GM23338 (cell line): ENCODE results near the gene TRMT44. TPM values are rescaled to one million over a fixed set of nuclear protein-coding genes. Genes with fewer than 3 reads are reported as not detected.

Experiments used
- ATAC-seq: fragments of 200-7000 bp; cut with Tn5 transposase; 3 replicates; pipeline ENCODE4 v1.9.1; 2020
- DNase-seq: peaks from one replicate; pipeline ENCODE4 v3.0.0-alpha.2; 2015; ENCODE audit warnings: low spot score
- H2AFZ ChIP-seq: fragments of 200-600 bp; sonication (generic); 2 replicates; pipeline ENCODE4 v1.8.0; 2016; ENCODE audit warnings: antibody characterized with exemption, mild to moderate bottlenecking, moderate library complexity
- H3F3A ChIP-seq: fragments of 200-600 bp; sonication (generic); replicated peaks from 2 replicates; pipeline ENCODE4 v1.8.0; 2017; ENCODE audit warnings: antibody characterized with exemption, mixed run types, low read depth
- H3K27ac ChIP-seq: fragments of 200-600 bp; sonication (generic); 2 replicates; pipeline ENCODE4 v1.6.1; 2016; ENCODE audit warnings: low read depth
- H3K27me3 ChIP-seq: fragments of 200-600 bp; sonication (generic); 2 replicates; pipeline ENCODE4 v1.8.0; 2016; ENCODE audit warnings: mild to moderate bottlenecking, mixed run types, moderate library complexity; ENCODE audit not compliant: insufficient read depth
- H3K36me3 ChIP-seq: fragments of 200-600 bp; sonication (generic); 2 replicates; pipeline ENCODE4 v1.8.0; 2016; ENCODE audit warnings: mild to moderate bottlenecking; ENCODE audit not compliant: insufficient read depth
- H3K4me1 ChIP-seq: fragments of 200-600 bp; sonication (generic); 2 replicates; pipeline ENCODE4 v1.8.0; 2016; ENCODE audit warnings: mild to moderate bottlenecking, moderate library complexity; ENCODE audit not compliant: insufficient read depth
- H3K4me2 ChIP-seq: fragments of 200-600 bp; sonication (generic); 2 replicates; pipeline ENCODE4 v1.7.1; 2017; ENCODE audit warnings: mixed run types
- H3K4me3 ChIP-seq: fragments of 200-600 bp; sonication (generic); 2 replicates; pipeline ENCODE4 v1.6.1; 2016; ENCODE audit warnings: mixed run types
- H3K79me2 ChIP-seq: fragments of 200-600 bp; sonication (generic); replicated peaks from 2 replicates; pipeline ENCODE4 v1.8.0; 2017; ENCODE audit warnings: mild to moderate bottlenecking; ENCODE audit not compliant: insufficient read depth
- H3K9me2 ChIP-seq: fragments of 200-600 bp; sonication (generic); 2 replicates; pipeline ENCODE4 v1.8.0; 2017; ENCODE audit not compliant: insufficient read depth
- H4K20me1 ChIP-seq: fragments of 200-600 bp; sonication (generic); replicated peaks from 2 replicates; pipeline ENCODE4 v1.8.0; 2017; ENCODE audit warnings: mild to moderate bottlenecking; ENCODE audit not compliant: insufficient read depth
- H3K27ac Mint-ChIP-seq: 2 replicates; pipeline ENCODE4 v1.8.0; 2020; ENCODE audit warnings: inconsistent platforms, mild to moderate bottlenecking, moderate library complexity, mixed read lengths
- H3K27me3 Mint-ChIP-seq: 3 replicates; pipeline ENCODE4 v1.8.0; 2022; ENCODE audit warnings: low read depth, mild to moderate bottlenecking, moderate library complexity, mixed read lengths, inconsistent platforms; ENCODE audit not compliant: insufficient read depth, poor library complexity
- H3K36me3 Mint-ChIP-seq: 3 replicates; pipeline ENCODE4 v1.8.0; 2021; ENCODE audit warnings: low read depth, mild to moderate bottlenecking, inconsistent platforms, moderate library complexity, mixed read lengths
- H3K4me1 Mint-ChIP-seq: 3 replicates; pipeline ENCODE4 v1.8.0; 2020; ENCODE audit warnings: mild to moderate bottlenecking, inconsistent platforms, mixed read lengths
- H3K4me3 Mint-ChIP-seq: 3 replicates; pipeline ENCODE4 v1.8.0; 2021; ENCODE audit warnings: moderate library complexity, mild to moderate bottlenecking, inconsistent platforms, mixed read lengths
- H3K9me3 Mint-ChIP-seq: 3 replicates; pipeline ENCODE4 v1.8.0; 2020; ENCODE audit warnings: moderate library complexity, mild to moderate bottlenecking, inconsistent platforms, mixed read lengths
- EZH2 ChIP-seq: fragments of 200-600 bp; sonication (generic); IDR thresholded peaks from one replicate; pipeline ENCODE4 v1.8.0; 2017; ENCODE audit warnings: antibody characterized with exemption, mild to moderate bottlenecking, low read depth; ENCODE audit not compliant: unreplicated experiment
- POLR2AphosphoS5 ChIP-seq: IDR thresholded peaks from 2 replicates; pipeline ENCODE4 v1.6.1; 2016; ENCODE audit warnings: antibody characterized with exemption, low read depth
- STAT1 ChIP-seq: IDR thresholded peaks from one replicate; pipeline ENCODE4 v1.6.1; 2016; ENCODE audit warnings: antibody characterized with exemption; ENCODE audit not compliant: unreplicated experiment
- ZNF114 ChIP-seq: fragments of 250-450 bp; sonication (Bioruptor Pico); IDR thresholded peaks from 2 replicates; pipeline ENCODE4 v1.5.0; 2020; ENCODE audit warnings: mild to moderate bottlenecking, moderate library complexity
- polyA plus RNA-seq: library from polyadenylated mRNA; unstranded; fragments of >200 nt; fragmentation: Nextera tagmentation; extraction: Ambion mirVana; gene quantifications from 2 replicates; pipeline ENCODE4 v1.2.1, GENCODE V29; 2016
- total RNA-seq: library from RNA; depleted of rRNA; stranded (reverse); fragments of >200 nt; shearing (Covaris generic); gene quantifications from 2 replicates; pipeline ENCODE4 v1.2.3, GENCODE V29; 2014
- TF ChIP-seq, protein P1 (sequence below): IDR thresholded peaks from one replicate; pipeline ENCODE4 v1.6.1; 2018; ENCODE audit warnings: antibody characterized with exemption; ENCODE audit not compliant: unreplicated experiment
- TF ChIP-seq, protein P2 (sequence below): IDR thresholded peaks from 2 replicates; pipeline ENCODE4 v1.6.1; 2016; ENCODE audit warnings: antibody characterized with exemption
- TF ChIP-seq, protein P3 (sequence below): fragments of 250-450 bp; sonication (Bioruptor Pico); IDR thresholded peaks from 2 replicates; pipeline ENCODE4 v1.5.0; 2020; ENCODE audit warnings: mild to moderate bottlenecking, moderate library complexity

The TRMT44 gene
- total and polyA plus RNA-seq, 2 experiments from 2014 or later, result 10.3 to 49.8 TPM

DNA sequence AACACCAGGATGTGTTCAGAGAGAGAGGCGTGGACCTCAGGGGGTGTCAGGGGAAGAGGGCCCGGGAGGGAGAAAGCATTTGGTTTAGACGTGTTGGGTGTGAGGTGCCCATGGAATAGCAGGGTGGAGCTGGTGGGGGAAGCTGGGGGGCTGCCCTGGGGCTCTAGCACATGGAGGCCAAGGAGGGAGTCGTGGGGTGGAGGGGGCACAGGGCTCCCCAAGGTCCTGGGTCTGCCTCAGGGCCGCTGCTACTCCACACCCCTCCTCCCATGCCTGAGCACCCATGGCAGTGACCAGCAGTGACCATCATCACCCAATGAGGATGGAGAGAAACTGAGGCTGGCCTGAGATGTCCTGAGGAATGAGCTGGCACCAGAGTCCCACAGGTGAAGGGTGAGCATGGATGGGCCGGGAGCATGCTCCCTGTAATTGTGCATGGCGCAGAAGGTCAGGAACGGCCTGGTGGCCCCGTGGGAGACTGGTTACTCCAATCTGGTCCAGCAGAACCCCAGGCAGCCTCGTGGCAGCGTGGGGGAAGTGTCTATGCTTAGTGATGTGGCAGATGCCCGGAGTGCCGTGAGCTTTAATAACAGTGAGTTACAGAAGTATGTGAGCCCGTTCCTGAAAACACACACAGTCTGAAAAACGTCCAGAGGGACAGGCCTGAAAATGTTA, 70.2 kb downstream of the TRMT44 start (continued):
- TF ChIP-seq, protein P1, sequence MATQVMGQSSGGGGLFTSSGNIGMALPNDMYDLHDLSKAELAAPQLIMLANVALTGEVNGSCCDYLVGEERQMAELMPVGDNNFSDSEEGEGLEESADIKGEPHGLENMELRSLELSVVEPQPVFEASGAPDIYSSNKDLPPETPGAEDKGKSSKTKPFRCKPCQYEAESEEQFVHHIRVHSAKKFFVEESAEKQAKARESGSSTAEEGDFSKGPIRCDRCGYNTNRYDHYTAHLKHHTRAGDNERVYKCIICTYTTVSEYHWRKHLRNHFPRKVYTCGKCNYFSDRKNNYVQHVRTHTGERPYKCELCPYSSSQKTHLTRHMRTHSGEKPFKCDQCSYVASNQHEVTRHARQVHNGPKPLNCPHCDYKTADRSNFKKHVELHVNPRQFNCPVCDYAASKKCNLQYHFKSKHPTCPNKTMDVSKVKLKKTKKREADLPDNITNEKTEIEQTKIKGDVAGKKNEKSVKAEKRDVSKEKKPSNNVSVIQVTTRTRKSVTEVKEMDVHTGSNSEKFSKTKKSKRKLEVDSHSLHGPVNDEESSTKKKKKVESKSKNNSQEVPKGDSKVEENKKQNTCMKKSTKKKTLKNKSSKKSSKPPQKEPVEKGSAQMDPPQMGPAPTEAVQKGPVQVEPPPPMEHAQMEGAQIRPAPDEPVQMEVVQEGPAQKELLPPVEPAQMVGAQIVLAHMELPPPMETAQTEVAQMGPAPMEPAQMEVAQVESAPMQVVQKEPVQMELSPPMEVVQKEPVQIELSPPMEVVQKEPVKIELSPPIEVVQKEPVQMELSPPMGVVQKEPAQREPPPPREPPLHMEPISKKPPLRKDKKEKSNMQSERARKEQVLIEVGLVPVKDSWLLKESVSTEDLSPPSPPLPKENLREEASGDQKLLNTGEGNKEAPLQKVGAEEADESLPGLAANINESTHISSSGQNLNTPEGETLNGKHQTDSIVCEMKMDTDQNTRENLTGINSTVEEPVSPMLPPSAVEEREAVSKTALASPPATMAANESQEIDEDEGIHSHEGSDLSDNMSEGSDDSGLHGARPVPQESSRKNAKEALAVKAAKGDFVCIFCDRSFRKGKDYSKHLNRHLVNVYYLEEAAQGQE, result no peak
- TF ChIP-seq ZNF114, result no peak

DNA sequence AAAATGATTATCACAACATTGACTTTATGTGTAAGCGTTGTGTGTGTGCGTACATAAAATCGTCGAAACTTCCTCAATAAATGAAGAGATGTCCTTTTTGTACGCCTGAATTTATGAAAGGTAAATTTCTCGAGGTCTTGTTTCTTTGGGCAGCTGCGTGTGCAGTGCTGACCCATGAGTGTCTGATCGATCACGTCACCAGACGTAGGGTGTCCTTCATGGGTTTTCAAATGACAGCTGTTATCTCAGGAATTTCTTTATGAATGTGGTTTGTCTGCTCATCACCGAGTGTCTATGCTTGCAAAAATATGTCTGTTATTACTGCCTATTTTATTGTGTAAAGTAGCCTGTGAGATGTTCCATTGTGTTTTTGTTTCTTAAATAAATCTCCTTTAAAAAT, 71.9 kb downstream of the TRMT44 start:
- no peak overlapping the region for H3K27ac Mint-ChIP-seq
- no peaks in the 10 kb centered on the region for H4K20me1 ChIP-seq
- H3K79me2 ChIP-seq, result no peaks in the 10 kb centered on the region
- peaks cover 9% of the 10 kb centered on the region for H3K27me3 Mint-ChIP-seq
- TF ChIP-seq, protein P2, sequence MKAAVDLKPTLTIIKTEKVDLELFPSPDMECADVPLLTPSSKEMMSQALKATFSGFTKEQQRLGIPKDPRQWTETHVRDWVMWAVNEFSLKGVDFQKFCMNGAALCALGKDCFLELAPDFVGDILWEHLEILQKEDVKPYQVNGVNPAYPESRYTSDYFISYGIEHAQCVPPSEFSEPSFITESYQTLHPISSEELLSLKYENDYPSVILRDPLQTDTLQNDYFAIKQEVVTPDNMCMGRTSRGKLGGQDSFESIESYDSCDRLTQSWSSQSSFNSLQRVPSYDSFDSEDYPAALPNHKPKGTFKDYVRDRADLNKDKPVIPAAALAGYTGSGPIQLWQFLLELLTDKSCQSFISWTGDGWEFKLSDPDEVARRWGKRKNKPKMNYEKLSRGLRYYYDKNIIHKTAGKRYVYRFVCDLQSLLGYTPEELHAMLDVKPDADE, result no peak
- TF ChIP-seq POLR2AphosphoS5 (no peak), STAT1 (no peak), EZH2 (no peak)
- TF ChIP-seq, protein P3, sequence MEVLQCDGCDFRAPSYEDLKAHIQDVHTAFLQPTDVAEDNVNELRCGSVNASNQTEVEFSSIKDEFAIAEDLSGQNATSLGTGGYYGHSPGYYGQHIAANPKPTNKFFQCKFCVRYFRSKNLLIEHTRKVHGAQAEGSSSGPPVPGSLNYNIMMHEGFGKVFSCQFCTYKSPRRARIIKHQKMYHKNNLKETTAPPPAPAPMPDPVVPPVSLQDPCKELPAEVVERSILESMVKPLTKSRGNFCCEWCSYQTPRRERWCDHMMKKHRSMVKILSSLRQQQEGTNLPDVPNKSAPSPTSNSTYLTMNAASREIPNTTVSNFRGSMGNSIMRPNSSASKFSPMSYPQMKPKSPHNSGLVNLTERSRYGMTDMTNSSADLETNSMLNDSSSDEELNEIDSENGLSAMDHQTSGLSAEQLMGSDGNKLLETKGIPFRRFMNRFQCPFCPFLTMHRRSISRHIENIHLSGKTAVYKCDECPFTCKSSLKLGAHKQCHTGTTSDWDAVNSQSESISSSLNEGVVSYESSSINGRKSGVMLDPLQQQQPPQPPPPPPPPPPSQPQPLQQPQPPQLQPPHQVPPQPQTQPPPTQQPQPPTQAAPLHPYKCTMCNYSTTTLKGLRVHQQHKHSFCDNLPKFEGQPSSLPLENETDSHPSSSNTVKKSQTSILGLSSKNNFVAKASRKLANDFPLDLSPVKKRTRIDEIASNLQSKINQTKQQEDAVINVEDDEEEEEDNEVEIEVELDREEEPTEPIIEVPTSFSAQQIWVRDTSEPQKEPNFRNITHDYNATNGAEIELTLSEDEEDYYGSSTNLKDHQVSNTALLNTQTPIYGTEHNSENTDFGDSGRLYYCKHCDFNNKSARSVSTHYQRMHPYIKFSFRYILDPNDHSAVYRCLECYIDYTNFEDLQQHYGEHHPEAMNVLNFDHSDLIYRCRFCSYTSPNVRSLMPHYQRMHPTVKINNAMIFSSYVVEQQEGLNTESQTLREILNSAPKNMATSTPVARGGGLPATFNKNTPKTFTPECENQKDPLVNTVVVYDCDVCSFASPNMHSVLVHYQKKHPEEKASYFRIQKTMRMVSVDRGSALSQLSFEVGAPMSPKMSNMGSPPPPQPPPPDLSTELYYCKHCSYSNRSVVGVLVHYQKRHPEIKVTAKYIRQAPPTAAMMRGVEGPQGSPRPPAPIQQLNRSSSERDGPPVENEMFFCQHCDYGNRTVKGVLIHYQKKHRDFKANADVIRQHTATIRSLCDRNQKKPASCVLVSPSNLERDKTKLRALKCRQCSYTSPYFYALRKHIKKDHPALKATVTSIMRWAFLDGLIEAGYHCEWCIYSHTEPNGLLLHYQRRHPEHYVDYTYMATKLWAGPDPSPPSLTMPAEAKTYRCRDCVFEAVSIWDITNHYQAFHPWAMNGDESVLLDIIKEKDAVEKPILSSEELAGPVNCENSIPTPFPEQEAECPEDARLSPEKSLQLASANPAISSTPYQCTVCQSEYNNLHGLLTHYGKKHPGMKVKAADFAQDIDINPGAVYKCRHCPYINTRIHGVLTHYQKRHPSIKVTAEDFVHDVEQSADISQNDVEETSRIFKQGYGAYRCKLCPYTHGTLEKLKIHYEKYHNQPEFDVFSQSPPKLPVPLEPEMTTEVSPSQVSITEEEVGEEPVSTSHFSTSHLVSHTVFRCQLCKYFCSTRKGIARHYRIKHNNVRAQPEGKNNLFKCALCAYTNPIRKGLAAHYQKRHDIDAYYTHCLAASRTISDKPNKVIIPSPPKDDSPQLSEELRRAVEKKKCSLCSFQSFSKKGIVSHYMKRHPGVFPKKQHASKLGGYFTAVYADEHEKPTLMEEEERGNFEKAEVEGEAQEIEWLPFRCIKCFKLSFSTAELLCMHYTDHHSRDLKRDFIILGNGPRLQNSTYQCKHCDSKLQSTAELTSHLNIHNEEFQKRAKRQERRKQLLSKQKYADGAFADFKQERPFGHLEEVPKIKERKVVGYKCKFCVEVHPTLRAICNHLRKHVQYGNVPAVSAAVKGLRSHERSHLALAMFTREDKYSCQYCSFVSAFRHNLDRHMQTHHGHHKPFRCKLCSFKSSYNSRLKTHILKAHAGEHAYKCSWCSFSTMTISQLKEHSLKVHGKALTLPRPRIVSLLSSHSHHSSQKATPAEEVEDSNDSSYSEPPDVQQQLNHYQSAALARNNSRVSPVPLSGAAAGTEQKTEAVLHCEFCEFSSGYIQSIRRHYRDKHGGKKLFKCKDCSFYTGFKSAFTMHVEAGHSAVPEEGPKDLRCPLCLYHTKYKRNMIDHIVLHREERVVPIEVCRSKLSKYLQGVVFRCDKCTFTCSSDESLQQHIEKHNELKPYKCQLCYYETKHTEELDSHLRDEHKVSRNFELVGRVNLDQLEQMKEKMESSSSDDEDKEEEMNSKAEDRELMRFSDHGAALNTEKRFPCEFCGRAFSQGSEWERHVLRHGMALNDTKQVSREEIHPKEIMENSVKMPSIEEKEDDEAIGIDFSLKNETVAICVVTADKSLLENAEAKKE (CRISPR knock-in tag), result no peak
- TF ChIP-seq, protein P1, result no peak
- peaks cover 18% of the 10 kb centered on the region for H3K36me3 Mint-ChIP-seq
- H3K27me3 ChIP-seq, result no peaks in the 10 kb centered on the region
- H2AFZ ChIP-seq, result no peak overlapping the region
- no peaks in the 10 kb centered on the region for H3K9me2 ChIP-seq
- ATAC-seq (no peak), DNase-seq (no peak)
- no peak overlapping the region for H3K4me3 ChIP-seq
- H3K4me1 ChIP-seq, result no peaks in the 10 kb centered on the region
- H3K4me1 Mint-ChIP-seq, result peaks cover 7% of the 10 kb centered on the region
- H3K36me3 ChIP-seq, result no peaks in the 10 kb centered on the region
- H3F3A ChIP-seq, result no peaks in the 10 kb centered on the region
- no peak overlapping the region for H3K4me3 Mint-ChIP-seq
- H3K27ac ChIP-seq, result no peak overlapping the region
- H3K4me2 ChIP-seq, result no peak overlapping the region
- peaks cover 13% of the 10 kb centered on the region; the same call in 2 of the 3 replicates for H3K9me3 Mint-ChIP-seq
